ENCODE results near the gene CBX2. TPM values are rescaled to one million over a fixed set of nuclear protein-coding genes. Genes with fewer than 3 reads are reported as not detected.

The CBX2 gene
- total RNA-seq, 1 donor from 2014 or later = 2.6 TPM

GRCh38 chr17:79824234-79824633 is 46.3 kb downstream of the CBX2 start:
- intact Hi-C loops (cut with micrococcal nuclease) = no loop called here
- H3K4me3 ChIP-seq = no peak overlapping the region
- H3K4me1 ChIP-seq = peaks cover 32% of the 10 kb centered on the region
- no peaks in the 10 kb centered on the region for H3K36me3 ChIP-seq
- no peaks in the 10 kb centered on the region for H3K9me3 ChIP-seq (replicated peaks)
- no peak for TF ChIP-seq CTCF (IDR thresholded peaks at IDR 0.05; ENCODE audit: borderline replicate concordance)
- peaks cover 8% of the 10 kb centered on the region for H3K27me3 ChIP-seq (ENCODE audit: low read depth)
- no peak overlapping the region for H3K27ac ChIP-seq (replicated peaks)
- DNase-seq = no peak

- TF ChIP-seq CTCF (IDR thresholded peaks at IDR 0.05; ENCODE audit: borderline replicate concordance) = no peak
- intact Hi-C loops (cut with micrococcal nuclease) = no loop called here
- H3K9me3 ChIP-seq (replicated peaks) = no peaks in the 10 kb centered on the region
- DNase-seq = no peak
- H3K4me3 ChIP-seq = no peak overlapping the region
- peaks cover 33% of the 10 kb centered on the region for H3K4me1 ChIP-seq
- no peak overlapping the region for H3K27ac ChIP-seq (replicated peaks)
- no peaks in the 10 kb centered on the region for H3K36me3 ChIP-seq
- peaks cover 8% of the 10 kb centered on the region for H3K27me3 ChIP-seq (ENCODE audit: low read depth)
These were observed 47.1 kb downstream of the CBX2 start for GRCh38 chr17:79824893-79825579.

- no peak for TF ChIP-seq CTCF (IDR thresholded peaks at IDR 0.05; ENCODE audit: borderline replicate concordance)
- Histone ChIP-seq H3K27me3 (ENCODE audit: low read depth) (peaks cover 8% of the 10 kb centered on the region), H3K27ac (replicated peaks) (no peak overlapping the region), H3K9me3 (replicated peaks) (no peaks in the 10 kb centered on the region), H3K4me1 (peaks cover 30% of the 10 kb centered on the region), H3K36me3 (no peaks in the 10 kb centered on the region), H3K4me3 (no peak overlapping the region)
- DNase-seq = no peak
- intact Hi-C loops (cut with micrococcal nuclease) = no loop called here
These were observed 47.6 kb downstream of the CBX2 start for GRCh38 chr17:79825580-79825921.

- intact Hi-C loops (cut with micrococcal nuclease) = no loop called here
- TF ChIP-seq CTCF (IDR thresholded peaks at IDR 0.05; ENCODE audit: borderline replicate concordance) = no peak
- Histone ChIP-seq H3K27me3 (ENCODE audit: low read depth) (peaks cover 8% of the 10 kb centered on the region), H3K36me3 (no peaks in the 10 kb centered on the region), H3K4me1 (peaks cover 30% of the 10 kb centered on the region), H3K9me3 (replicated peaks) (no peaks in the 10 kb centered on the region), H3K27ac (replicated peaks) (no peak overlapping the region), H3K4me3 (no peak overlapping the region)
- DNase-seq = no peak
These were observed 48.3 kb downstream of the CBX2 start for GRCh38 chr17:79826204-79826680.

- intact Hi-C loops (cut with micrococcal nuclease) = no loop called here
- Histone ChIP-seq H3K36me3 (no peaks in the 10 kb centered on the region), H3K4me1 (peaks cover 30% of the 10 kb centered on the region), H3K9me3 (replicated peaks) (no peaks in the 10 kb centered on the region), H3K4me3 (no peak overlapping the region), H3K27ac (replicated peaks) (no peak overlapping the region), H3K27me3 (ENCODE audit: low read depth) (peaks cover 8% of the 10 kb centered on the region)
- DNase-seq = no peak
- no peak for TF ChIP-seq CTCF (IDR thresholded peaks at IDR 0.05; ENCODE audit: borderline replicate concordance)
These were observed 49.1 kb downstream of the CBX2 start for GRCh38 chr17:79826841-79827578.

Measured in left ventricle myocardium inferior (tissue), 1 donor.